ENCODE data around the gene RACGAP1.

RACGAP1 gene

GRCh38 chr12:50056639-50056976 lies 31.3 kb upstream of the RACGAP1 start:
- DNase-seq: no peak

GRCh38 chr12:50055831-50056638 lies 30.7 kb upstream of the RACGAP1 start:
- DNase-seq: peak in 29 of 51 donors; percentile 10 to 74 (median 46)

GRCh38 chr12:50053583-50053982 lies 28.3 kb upstream of the RACGAP1 start:
- DNase-seq: no peak

- no peak for DNase-seq
Observed at GRCh38 chr12:50052964-50053363, 27.7 kb upstream of the RACGAP1 start.

- no peak for DNase-seq
Observed at GRCh38 chr12:50052544-50052943, 27.2 kb upstream of the RACGAP1 start.

GRCh38 chr12:50051101-50051806 lies 26.0 kb upstream of the RACGAP1 start:
- no peak for DNase-seq

- DNase-seq: peak in 9 of 51 donors; percentile 12 to 44 (median 20)
Observed at GRCh38 chr12:50050410-50051098, 25.3 kb upstream of the RACGAP1 start.

GRCh38 chr12:50050119-50050385 lies 24.8 kb upstream of the RACGAP1 start:
- no peak for DNase-seq

- no peak for DNase-seq
Observed at GRCh38 chr12:50049254-50050118, 24.2 kb upstream of the RACGAP1 start.

- DNase-seq: no peak
Observed at GRCh38 chr12:50047693-50048250, 22.5 kb upstream of the RACGAP1 start.

GRCh38 chr12:50043854-50044253 lies 18.6 kb upstream of the RACGAP1 start:
- no peak for DNase-seq

- no peak for DNase-seq
Observed at GRCh38 chr12:50043308-50043707, 18.0 kb upstream of the RACGAP1 start.

- no peak for DNase-seq
Observed at GRCh38 chr12:50042693-50043092, 17.4 kb upstream of the RACGAP1 start.

- DNase-seq: no peak
Observed at GRCh38 chr12:50041962-50042361, 16.7 kb upstream of the RACGAP1 start.

GRCh38 chr12:50041062-50041860 lies 16.0 kb upstream of the RACGAP1 start:
- DNase-seq: no peak

GRCh38 chr12:50040657-50041056 lies 15.4 kb upstream of the RACGAP1 start:
- DNase-seq: no peak

GRCh38 chr12:50039151-50039835 lies 14.0 kb upstream of the RACGAP1 start:
- peak in 46 of 51 donors; percentile 17 to 91 (median 64) for DNase-seq

GRCh38 chr12:50038336-50038735 lies 13.0 kb upstream of the RACGAP1 start:
- no peak for DNase-seq

- peak in 5 of 51 donors; percentile 5 to 36 (median 23) for DNase-seq
Observed at GRCh38 chr12:50032854-50033581, 7.7 kb upstream of the RACGAP1 start.
